CD14-positive monocyte (primary cell): Measurements from ENCODE around the gene SLIT2. TPM values are rescaled to one million over a fixed set of nuclear protein-coding genes. Genes with fewer than 3 reads are reported as not detected.

Experiments used
- DNase-seq, 3 donors: peaks; one replicate each; pipeline ENCODE4 v3.0.0-alpha.2; 2011 to 2022
- H2AFZ ChIP-seq: 2 replicates; pipeline ENCODE4 v1.6.0; 2012; ENCODE audit warnings: mild to moderate bottlenecking, low read depth, low read length, inconsistent platforms; ENCODE audit not compliant: insufficient read depth, poor library complexity, severe bottlenecking
- H3K27ac ChIP-seq, 2 donors: 1 replicate in 1 of 2; 2 replicates in 1 of 2; pipeline ENCODE4 v1.5.1; 2012 to 2013; ENCODE audit warnings: low read length in 2 of 2, control low read depth in 1 of 2, inconsistent platforms in 1 of 2, low read depth in 1 of 2, mild to moderate bottlenecking in 1 of 2
- H3K27me3 ChIP-seq, 2 donors: one replicate each; pipeline versions ENCODE4 v1.6.0 to v1.6.1; 2011 to 2013; ENCODE audit warnings: low read length in 2 of 2; ENCODE audit not compliant: control insufficient read depth in 2 of 2, insufficient read depth in 2 of 2
- H3K36me3 ChIP-seq, 2 donors: replicated peaks in 1 of 2; 1 replicate in 1 of 2; 2 replicates in 1 of 2; pipeline versions ENCODE4 v1.5.1 to v1.6.1; 2012 to 2013; ENCODE audit warnings: low read length in 2 of 2, control low read depth in 1 of 2, inconsistent platforms in 1 of 2, mild to moderate bottlenecking in 1 of 2; ENCODE audit not compliant: insufficient read depth in 2 of 2, control insufficient read depth in 1 of 2
- H3K4me1 ChIP-seq, 2 donors: 1 replicate in 1 of 2; 2 replicates in 1 of 2; pipeline versions ENCODE4 v1.5.1 to v1.6.1; 2012 to 2013; ENCODE audit warnings: low read length in 2 of 2, control low read depth in 1 of 2, inconsistent platforms in 1 of 2, mild to moderate bottlenecking in 1 of 2, moderate library complexity in 1 of 2; ENCODE audit not compliant: insufficient read depth in 2 of 2, control insufficient read depth in 1 of 2
- H3K4me2 ChIP-seq: replicated peaks from 2 replicates; pipeline ENCODE3; 2012; ENCODE audit warnings: low read length, moderate library complexity, mild to moderate bottlenecking; ENCODE audit not compliant: poor library complexity, severe bottlenecking; ENCODE audit errors: extremely low read depth
- H3K4me3 ChIP-seq, 3 experiments: fragments of 200-600 bp in 1 of 3; sonication (generic) in 1 of 3; replicated peaks in 1 of 3; 1 replicate in 2 of 3; 2 replicates in 1 of 3; pipeline ENCODE4 v1.5.1; 2011 to 2013; ENCODE audit warnings: low read length in 3 of 3, mild to moderate bottlenecking in 3 of 3, control low read depth in 2 of 3, low read depth in 2 of 3, inconsistent platforms in 1 of 3, moderate library complexity in 1 of 3
- H3K79me2 ChIP-seq: 2 replicates; pipeline ENCODE4 v1.6.0; 2012; ENCODE audit warnings: mild to moderate bottlenecking, control low read depth, inconsistent platforms, low read length, moderate library complexity; ENCODE audit not compliant: insufficient read depth
- H3K9ac ChIP-seq: 2 replicates; pipeline ENCODE4 v1.6.0; 2017; ENCODE audit warnings: low read length, mild to moderate bottlenecking; ENCODE audit not compliant: insufficient read depth, poor library complexity, severe bottlenecking
- H3K9me3 ChIP-seq, 2 donors: replicated peaks in 1 of 2; 1 replicate in 1 of 2; 2 replicates in 1 of 2; pipeline versions ENCODE4 v1.5.1 to v1.6.1; 2012 to 2013; ENCODE audit warnings: low read length in 2 of 2, control low read depth in 1 of 2; ENCODE audit not compliant: control insufficient read depth in 1 of 2, insufficient read depth in 1 of 2
- H4K20me1 ChIP-seq: 2 replicates; pipeline ENCODE4 v1.6.0; 2012; ENCODE audit warnings: mild to moderate bottlenecking, low read length, control low read depth, moderate library complexity; ENCODE audit not compliant: insufficient read depth
- H3K27ac Mint-ChIP-seq, 7 donors: one replicate each; pipeline ENCODE4 v1.8.0; 2020; ENCODE audit warnings: mild to moderate bottlenecking in 7 of 7, mixed read lengths in 7 of 7, moderate library complexity in 6 of 7, inconsistent platforms in 2 of 7
- H3K27me3 Mint-ChIP-seq, 3 donors: one replicate each; pipeline ENCODE4 v1.8.0; 2021 to 2022; ENCODE audit warnings: low read depth in 3 of 3, mild to moderate bottlenecking in 3 of 3, mixed read lengths in 3 of 3, moderate library complexity in 3 of 3, inconsistent platforms in 1 of 3
- H3K36me3 Mint-ChIP-seq, 2 donors: one replicate each; pipeline ENCODE4 v1.8.0; 2020; ENCODE audit warnings: mixed read lengths in 2 of 2, inconsistent platforms in 1 of 2, mild to moderate bottlenecking in 1 of 2
- H3K4me1 Mint-ChIP-seq: one replicate; pipeline ENCODE4 v1.8.0; 2020; ENCODE audit warnings: mild to moderate bottlenecking, mixed read lengths
- H3K4me3 Mint-ChIP-seq, 2 donors: one replicate each; pipeline ENCODE4 v1.8.0; 2020; ENCODE audit warnings: mild to moderate bottlenecking in 2 of 2, mixed read lengths in 2 of 2, moderate library complexity in 1 of 2
- H3K9me3 Mint-ChIP-seq, 7 donors: one replicate each; pipeline ENCODE4 v1.8.0; 2020 to 2022; ENCODE audit warnings: mixed read lengths in 7 of 7, mild to moderate bottlenecking in 6 of 7, moderate library complexity in 6 of 7, inconsistent platforms in 2 of 7
- WGBS: methylation state at CpG from one replicate; pipeline ENCODE4 v1.1.5; 2013; ENCODE audit warnings: missing lambda C conversion rate; ENCODE audit not compliant: insufficient coverage; 5-methylcytosine and 5-hydroxymethylcytosine counted together
- intact Hi-C, 2 donors: fragments of 100-400 bp; cut with micrococcal nuclease; formaldehyde crosslinking; loops; one replicate each; pipeline versions ENCODE4 v1.15.0 to v1.15.1; 2023
- polyA plus RNA-seq, 3 donors: library from polyadenylated mRNA; depleted of rRNA in 1 of 3; unstranded in 2 of 3; stranded (reverse) in 1 of 3; fragments of 300-500 nt in 2 of 3; fragments of >200 nt in 1 of 3; fragmentation: Illumina TruSeq in 2 of 3; gene quantifications; 1 replicate in 2 of 3; 2 replicates in 1 of 3; pipeline ENCODE4 v1.2.3, GENCODE V29; 2012 to 2021
- TF ChIP-seq, protein P1 (sequence below): fragments of 200-600 bp; IDR thresholded peaks from one replicate; pipeline ENCODE4 v1.8.0; 2022; ENCODE audit warnings: antibody characterized with exemption, mild to moderate bottlenecking

SLIT2 gene
- polyA plus RNA-seq, 3 donors, result 0.08 TPM; not detected in 2

DNA sequence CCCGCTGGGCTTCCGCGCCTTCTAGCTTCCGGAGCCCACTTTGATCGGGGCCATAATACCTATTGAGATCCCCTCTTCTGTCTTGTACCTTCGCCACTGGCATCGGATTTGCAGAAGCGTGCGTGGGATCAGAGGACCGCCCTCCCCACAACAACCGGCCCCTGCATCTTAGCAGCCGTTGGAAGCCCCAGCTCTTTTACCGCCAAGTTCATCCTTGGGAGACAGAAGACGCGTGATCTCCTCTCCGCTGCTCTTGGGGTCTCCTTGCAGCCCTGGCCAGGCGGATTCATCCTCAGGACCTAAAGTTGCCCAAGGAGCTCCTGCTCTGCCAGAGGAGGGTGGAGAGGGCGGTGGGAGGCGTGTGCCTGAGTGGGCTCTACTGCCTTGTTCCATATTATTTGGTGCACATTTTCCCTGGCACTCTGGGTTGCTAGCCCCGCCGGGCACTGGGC lies 1.6 kb downstream of the SLIT2 start:
- no peak overlapping the region for H3K4me3 ChIP-seq
- H3K79me2 ChIP-seq, result no peaks in the 10 kb centered on the region
- H3K27me3 ChIP-seq, result peaks cover 30 to 86% of the 10 kb centered on the region in 2 donors
- H3K4me1 ChIP-seq, result no peaks in the 10 kb centered on the region
- peaks cover 56 to 74% (median 58%) of the 10 kb centered on the region in 3 donors for H3K27me3 Mint-ChIP-seq
- no peak overlapping the region for H2AFZ ChIP-seq
- H3K4me3 Mint-ChIP-seq, result peak overlapping the region in 1 of 2 donors; percentile 88
- DNase-seq, result no peak
- no peak overlapping the region for H3K27ac ChIP-seq
- no peak overlapping the region for H3K9ac ChIP-seq
- H3K4me1 Mint-ChIP-seq, result peaks cover 5% of the 10 kb centered on the region
- H3K27ac Mint-ChIP-seq, result no peak overlapping the region
- 4% methylated on average over 19 of the region's 21 CpGs for WGBS
- no peaks in the 10 kb centered on the region for H3K36me3 Mint-ChIP-seq
- no peaks in the 10 kb centered on the region for H3K36me3 ChIP-seq
- no peaks in the 10 kb centered on the region for H4K20me1 ChIP-seq
- H3K4me2 ChIP-seq, result no peak overlapping the region
- peaks cover 0 to 18% (median 8%) of the 10 kb centered on the region in 7 donors for H3K9me3 Mint-ChIP-seq
- TF ChIP-seq, protein P1, sequence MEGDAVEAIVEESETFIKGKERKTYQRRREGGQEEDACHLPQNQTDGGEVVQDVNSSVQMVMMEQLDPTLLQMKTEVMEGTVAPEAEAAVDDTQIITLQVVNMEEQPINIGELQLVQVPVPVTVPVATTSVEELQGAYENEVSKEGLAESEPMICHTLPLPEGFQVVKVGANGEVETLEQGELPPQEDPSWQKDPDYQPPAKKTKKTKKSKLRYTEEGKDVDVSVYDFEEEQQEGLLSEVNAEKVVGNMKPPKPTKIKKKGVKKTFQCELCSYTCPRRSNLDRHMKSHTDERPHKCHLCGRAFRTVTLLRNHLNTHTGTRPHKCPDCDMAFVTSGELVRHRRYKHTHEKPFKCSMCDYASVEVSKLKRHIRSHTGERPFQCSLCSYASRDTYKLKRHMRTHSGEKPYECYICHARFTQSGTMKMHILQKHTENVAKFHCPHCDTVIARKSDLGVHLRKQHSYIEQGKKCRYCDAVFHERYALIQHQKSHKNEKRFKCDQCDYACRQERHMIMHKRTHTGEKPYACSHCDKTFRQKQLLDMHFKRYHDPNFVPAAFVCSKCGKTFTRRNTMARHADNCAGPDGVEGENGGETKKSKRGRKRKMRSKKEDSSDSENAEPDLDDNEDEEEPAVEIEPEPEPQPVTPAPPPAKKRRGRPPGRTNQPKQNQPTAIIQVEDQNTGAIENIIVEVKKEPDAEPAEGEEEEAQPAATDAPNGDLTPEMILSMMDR, result no peak
- intact Hi-C loops, result no loop called here
- H3K9me3 ChIP-seq, result peaks cover 0 to 33% of the 10 kb centered on the region in 2 donors

DNA sequence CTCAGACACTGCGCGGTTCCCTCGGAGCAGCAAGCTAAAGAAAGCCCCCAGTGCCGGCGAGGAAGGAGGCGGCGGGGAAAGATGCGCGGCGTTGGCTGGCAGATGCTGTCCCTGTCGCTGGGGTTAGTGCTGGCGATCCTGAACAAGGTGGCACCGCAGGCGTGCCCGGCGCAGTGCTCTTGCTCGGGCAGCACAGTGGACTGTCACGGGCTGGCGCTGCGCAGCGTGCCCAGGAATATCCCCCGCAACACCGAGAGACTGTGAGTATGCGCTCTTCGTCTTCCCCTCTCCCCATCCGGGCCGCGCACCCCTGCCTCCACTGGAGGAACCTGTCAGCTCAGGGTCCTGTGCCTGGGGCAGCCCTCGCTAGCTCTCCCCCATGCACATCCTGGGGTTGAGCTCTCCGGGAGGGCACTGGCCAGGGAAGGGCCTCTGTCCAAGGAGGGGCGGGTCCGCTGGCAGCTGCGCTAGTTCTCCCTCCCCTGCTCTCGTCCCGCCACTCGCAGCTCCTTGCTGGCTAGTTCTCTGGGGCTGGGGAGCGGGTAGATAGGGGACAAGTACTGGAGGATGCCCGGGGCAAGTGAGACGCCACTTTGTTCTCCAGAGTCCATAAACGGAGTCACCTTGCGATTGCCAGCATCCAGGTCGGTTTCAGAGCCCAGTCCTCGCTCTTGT lies 2.2 kb downstream of the SLIT2 start:
- Mint-ChIP-seq H3K9me3 (peaks cover 0 to 18% (median 8%) of the 10 kb centered on the region in 7 donors), H3K27ac (no peak overlapping the region), H3K27me3 (peaks cover 56 to 74% (median 56%) of the 10 kb centered on the region in 3 donors), H3K4me1 (peaks cover 5% of the 10 kb centered on the region), H3K4me3 (peak overlapping the region in 1 of 2 donors; percentile 88), H3K36me3 (no peaks in the 10 kb centered on the region)
- H2AFZ ChIP-seq, result no peak overlapping the region
- 4% methylated on average over 39 of the region's 43 CpGs for WGBS
- no peak overlapping the region for H3K9ac ChIP-seq
- H3K4me2 ChIP-seq, result no peak overlapping the region
- H3K4me3 ChIP-seq, result no peak overlapping the region
- no peak for DNase-seq
- H3K27ac ChIP-seq, result no peak overlapping the region
- peaks cover 30 to 87% of the 10 kb centered on the region in 2 donors for H3K27me3 ChIP-seq
- intact Hi-C loops, result no loop called here
- no peaks in the 10 kb centered on the region for H3K79me2 ChIP-seq
- no peaks in the 10 kb centered on the region for H4K20me1 ChIP-seq
- H3K9me3 ChIP-seq, result peaks cover 0 to 33% of the 10 kb centered on the region in 2 donors
- TF ChIP-seq, protein P1, result no peak
- no peaks in the 10 kb centered on the region for H3K36me3 ChIP-seq
- H3K4me1 ChIP-seq, result no peaks in the 10 kb centered on the region
